Measurements from ENCODE around the gene PYGB. TPM values are rescaled to one million over a fixed set of nuclear protein-coding genes. Genes with fewer than 3 reads are reported as not detected.
"Not testable (repeated sequence)": the region's sequence is repeated elsewhere in the genome, so short reads cannot be mapped to it uniquely, and the experiment has no call there.

The PYGB gene
- total RNA-seq, 1 donor from 2014 or later = 46.6 TPM

DNA sequence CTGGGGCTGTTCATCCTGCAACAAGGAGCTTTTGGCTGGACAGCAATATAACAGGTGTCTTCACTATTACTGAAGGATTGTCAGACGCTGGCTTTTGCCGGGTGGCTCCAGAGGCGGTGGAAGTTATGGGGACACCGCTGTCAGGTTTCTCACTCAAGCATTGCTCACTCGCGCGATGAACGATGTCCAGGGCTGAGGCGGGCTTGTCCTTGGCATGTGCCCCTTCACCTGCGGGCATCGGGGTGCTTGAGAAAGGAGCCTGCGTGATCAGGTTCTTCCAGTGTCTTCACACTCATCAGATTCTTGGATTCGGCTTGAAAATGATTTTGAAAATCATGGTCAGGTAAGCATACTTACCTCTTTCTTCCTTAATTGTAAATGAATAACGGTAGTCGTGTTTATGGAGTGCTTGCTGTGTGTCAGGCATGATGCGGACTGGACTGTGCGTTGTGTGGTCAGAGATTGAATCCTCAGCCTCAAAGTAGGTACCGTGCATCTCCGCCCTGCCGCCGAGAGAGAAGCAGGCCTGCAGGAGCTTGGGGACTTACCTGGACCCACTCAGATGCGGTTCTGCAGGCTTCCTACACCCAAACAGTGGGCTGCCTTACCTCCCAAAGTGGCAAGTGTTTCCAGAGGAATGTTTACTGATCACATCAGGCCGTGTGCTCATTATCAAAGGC, 18.3 kb upstream of the PYGB start:
- Mint-ChIP-seq H3K4me1 (peaks cover 23% of the 10 kb centered on the region), H3K27me3 (ENCODE audit: low read depth) (no peaks in the 10 kb centered on the region), H3K9me3 (no peaks in the 10 kb centered on the region), H3K27ac (no peak overlapping the region), H3K4me3 (no peak overlapping the region), H3K36me3 (no peaks in the 10 kb centered on the region)
- TF ChIP-seq, protein P1, sequence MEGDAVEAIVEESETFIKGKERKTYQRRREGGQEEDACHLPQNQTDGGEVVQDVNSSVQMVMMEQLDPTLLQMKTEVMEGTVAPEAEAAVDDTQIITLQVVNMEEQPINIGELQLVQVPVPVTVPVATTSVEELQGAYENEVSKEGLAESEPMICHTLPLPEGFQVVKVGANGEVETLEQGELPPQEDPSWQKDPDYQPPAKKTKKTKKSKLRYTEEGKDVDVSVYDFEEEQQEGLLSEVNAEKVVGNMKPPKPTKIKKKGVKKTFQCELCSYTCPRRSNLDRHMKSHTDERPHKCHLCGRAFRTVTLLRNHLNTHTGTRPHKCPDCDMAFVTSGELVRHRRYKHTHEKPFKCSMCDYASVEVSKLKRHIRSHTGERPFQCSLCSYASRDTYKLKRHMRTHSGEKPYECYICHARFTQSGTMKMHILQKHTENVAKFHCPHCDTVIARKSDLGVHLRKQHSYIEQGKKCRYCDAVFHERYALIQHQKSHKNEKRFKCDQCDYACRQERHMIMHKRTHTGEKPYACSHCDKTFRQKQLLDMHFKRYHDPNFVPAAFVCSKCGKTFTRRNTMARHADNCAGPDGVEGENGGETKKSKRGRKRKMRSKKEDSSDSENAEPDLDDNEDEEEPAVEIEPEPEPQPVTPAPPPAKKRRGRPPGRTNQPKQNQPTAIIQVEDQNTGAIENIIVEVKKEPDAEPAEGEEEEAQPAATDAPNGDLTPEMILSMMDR (IDR thresholded peaks at IDR 0.05; ENCODE audit: unreplicated experiment) = no peak
- no peak for DNase-seq (ENCODE audit: low spot score in 2 of 2, unreplicated experiment in 2 of 2)

DNA sequence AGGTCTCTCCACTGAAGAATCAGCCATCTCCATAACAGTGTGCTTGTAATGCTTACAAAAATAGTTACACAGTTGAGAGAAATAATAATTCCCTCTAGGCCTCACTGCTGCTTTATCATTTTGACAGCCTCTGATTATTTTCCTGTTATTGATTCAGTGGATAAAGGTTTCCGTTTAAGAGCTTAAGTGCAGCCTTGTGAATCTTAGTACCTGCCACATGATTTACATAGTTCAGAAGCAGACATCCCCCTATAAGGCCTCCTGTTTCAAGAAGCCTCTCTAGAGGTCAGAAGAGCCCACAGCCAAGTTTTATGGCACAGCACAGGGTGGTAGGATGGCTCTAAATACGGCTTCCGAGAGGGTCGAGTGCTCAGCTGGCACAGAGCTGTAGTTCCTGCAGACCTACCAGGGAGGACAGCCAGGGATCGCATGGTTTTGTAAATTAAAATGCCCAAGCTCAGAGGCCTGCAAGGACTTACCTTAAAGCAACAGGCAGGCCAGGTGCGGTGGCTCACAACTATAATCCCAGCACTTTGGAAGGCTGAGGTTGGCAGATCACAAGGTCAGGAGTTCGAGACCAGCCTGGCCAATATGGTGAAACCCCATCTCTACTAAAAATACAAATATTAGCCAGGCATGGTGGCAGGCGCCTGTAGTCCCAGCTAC, 17.6 kb upstream of the PYGB start:
- Mint-ChIP-seq H3K27ac (no peak overlapping the region), H3K36me3 (no peaks in the 10 kb centered on the region), H3K4me1 (peaks cover 26% of the 10 kb centered on the region), H3K27me3 (ENCODE audit: low read depth) (no peaks in the 10 kb centered on the region), H3K9me3 (no peaks in the 10 kb centered on the region), H3K4me3 (no peak overlapping the region)
- DNase-seq (ENCODE audit: low spot score in 2 of 2, unreplicated experiment in 2 of 2) = no peak
- TF ChIP-seq, protein P1 (IDR thresholded peaks at IDR 0.05; ENCODE audit: unreplicated experiment) = no peak

DNA sequence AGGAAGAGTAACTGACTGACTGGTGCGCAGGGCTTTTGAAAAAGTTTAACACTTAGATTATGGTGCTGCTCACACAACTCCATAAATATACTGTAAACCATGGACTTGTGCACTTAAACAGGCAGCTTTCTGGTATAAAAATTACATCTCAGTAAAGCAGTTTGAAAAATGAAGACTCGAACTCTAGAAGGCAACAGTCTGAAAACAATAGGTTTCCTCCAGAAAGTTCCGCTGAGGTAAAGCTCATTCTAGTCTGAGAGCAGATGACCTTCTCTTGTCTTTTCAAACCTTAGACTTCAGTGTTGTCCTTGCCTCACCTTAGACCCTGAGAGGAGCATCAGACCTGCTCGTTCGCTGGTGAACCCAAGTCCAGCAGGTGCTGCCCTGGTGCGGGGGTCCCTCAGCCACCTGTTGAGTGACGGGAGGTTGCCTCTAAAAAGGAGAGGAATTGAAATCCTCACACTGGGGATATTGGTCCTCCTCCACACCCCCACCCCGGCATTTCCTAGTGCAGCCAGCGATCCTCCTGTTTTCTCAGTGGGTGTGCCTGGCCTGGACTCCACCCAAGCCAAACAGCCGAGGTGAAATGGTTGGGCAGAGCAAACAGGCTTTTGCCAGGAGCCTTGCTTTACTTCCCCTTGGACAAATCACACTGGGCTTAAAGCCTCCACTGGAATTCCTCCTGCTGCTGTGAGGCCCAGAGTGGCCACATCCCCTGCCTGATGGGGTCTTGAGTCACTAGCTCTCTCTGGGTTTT, 14.7 kb upstream of the PYGB start:
- H3K9me3 Mint-ChIP-seq = no peaks in the 10 kb centered on the region
- no peak overlapping the region for H3K4me3 Mint-ChIP-seq
- peaks cover 7% of the 10 kb centered on the region for H3K27me3 Mint-ChIP-seq (ENCODE audit: low read depth)
- H3K4me1 Mint-ChIP-seq = peaks cover 20% of the 10 kb centered on the region
- TF ChIP-seq, protein P1 (IDR thresholded peaks at IDR 0.05; ENCODE audit: unreplicated experiment) = no peak
- no peak overlapping the region for H3K27ac Mint-ChIP-seq
- H3K36me3 Mint-ChIP-seq = no peaks in the 10 kb centered on the region
- DNase-seq (ENCODE audit: low spot score in 2 of 2, unreplicated experiment in 2 of 2) = no peak

DNA sequence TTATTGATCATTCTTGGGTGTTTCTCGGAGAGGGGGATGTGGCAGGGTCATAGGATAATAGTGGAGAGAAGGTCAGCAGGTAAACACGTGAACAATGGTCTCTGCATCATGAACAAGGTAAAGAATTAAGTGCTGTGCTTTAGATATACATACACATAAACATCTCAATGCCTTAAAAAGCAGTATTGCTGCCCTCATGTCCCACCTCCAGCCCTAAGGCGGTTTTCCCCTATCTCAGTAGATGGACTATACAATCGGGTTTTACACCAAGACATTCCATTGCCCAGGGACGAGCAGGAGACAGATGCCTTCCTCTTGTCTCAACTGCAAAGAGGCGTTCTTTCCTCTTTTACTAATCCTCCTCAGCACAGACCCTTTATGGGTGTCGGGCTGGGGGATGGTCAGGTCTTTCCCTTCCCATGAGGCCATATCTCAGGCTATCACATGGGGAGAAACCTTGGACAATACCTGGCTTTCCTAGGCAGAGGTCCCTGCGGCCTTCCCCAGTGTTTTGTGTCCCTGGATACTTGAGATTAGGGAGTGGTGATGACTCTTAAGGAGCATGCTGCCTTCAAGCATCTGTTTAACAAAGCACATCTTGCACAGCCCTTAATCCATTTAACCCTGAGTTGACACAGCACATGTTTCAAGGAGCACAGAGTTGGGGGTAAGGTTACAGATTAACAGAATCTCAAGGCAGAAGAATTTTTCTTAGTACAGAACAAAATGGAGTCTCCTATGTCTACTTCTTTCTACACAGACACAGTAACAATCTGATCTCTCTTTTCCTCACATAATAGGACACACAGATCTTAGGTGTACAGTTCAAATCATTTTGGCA, 13.7 kb upstream of the PYGB start:
- DNase-seq (ENCODE audit: low spot score in 2 of 2, unreplicated experiment in 2 of 2); H3K27me3 Mint-ChIP-seq (ENCODE audit: low read depth); H3K4me3 Mint-ChIP-seq; H3K9me3 Mint-ChIP-seq; H3K36me3 Mint-ChIP-seq; H3K27ac Mint-ChIP-seq: not testable (repeated sequence)
- peaks cover 20% of the 10 kb centered on the region for H3K4me1 Mint-ChIP-seq

DNA sequence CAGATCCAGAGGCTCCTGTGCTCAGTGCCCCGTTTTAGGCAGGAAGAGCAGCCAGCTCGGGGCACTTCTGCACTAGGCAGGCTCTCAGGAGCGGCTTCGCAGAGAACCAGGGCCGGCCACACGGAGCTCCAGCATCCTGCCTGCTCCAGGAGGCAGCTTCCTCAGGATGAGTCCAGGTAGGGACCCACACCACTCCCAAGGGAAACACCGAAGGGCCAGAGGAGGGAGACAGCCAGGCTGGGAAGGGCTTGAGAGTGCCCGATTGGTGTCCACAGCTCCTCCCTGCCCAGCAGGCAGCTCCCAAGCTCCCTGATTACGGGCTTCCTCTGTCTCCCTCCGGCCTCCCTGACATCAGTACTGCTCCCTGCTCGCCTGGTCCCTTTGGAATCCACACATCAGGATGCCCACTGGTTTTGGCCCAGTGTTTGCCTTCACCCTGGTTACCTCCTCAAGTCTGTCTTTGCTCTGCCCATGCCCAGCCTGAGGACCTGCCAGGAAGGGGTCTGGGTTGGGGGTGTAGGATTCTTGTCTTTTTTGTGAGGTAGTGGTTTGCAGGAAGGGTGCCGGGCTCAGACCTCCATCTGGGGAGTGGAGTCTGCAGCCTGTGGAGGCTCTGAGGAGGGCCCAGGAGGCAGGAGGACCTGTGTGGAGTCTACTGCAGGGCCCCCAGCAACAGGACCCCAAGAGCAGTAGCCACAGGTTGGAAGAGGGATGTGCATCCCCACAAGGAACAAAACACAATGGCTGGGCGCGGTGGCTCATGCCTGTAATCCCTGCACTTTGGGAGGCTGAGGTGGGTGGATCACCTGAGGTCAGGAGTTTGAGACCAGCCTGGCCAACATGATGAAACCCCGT, 11.2 kb upstream of the PYGB start:
- no peak for DNase-seq (ENCODE audit: low spot score in 2 of 2, unreplicated experiment in 2 of 2)
- Mint-ChIP-seq H3K4me3 (no peak overlapping the region), H3K4me1 (peaks cover 26% of the 10 kb centered on the region), H3K36me3 (no peaks in the 10 kb centered on the region), H3K9me3 (no peaks in the 10 kb centered on the region), H3K27me3 (ENCODE audit: low read depth) (peaks cover 8% of the 10 kb centered on the region), H3K27ac (no peak overlapping the region)
- TF ChIP-seq, protein P1 (IDR thresholded peaks at IDR 0.05; ENCODE audit: unreplicated experiment) = no peak

Measured in mesothelial cell of epicardium (in vitro differentiated cells).